HG03135 (cell line): ENCODE results near the gene RAVER2.

Experiments used
- ATAC-seq: cut with Tn5 transposase; IDR thresholded peaks from one replicate; pipeline ENCODE4 v1.9.1; 2021; ENCODE audit warnings: mild to moderate bottlenecking, moderate library complexity; ENCODE audit not compliant: unreplicated experiment

RAVER2 gene

GRCh38 chr1:64843675-64844074 is 98.8 kb downstream of the RAVER2 start:
- ATAC-seq: no peak

DNA sequence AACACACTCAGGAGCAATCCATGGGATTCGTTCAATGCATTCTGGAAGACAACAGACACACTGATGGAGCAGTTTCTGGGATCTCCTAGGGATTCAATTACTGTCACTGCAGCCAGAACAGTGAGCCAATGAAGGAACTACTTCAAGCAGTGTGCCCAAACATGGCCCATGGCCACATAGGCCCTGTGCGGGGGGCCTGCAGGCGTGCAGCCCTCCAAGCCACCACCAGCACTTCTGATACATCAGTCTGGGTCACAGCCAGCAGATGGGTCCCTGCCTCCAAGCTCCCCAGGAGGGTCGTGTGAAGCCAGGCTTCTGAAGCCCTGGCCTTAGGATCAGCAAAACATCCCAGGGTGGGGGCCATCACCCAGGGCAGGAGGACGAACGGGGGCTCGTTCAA is 99.3 kb downstream of the RAVER2 start:
- no peak for ATAC-seq

DNA sequence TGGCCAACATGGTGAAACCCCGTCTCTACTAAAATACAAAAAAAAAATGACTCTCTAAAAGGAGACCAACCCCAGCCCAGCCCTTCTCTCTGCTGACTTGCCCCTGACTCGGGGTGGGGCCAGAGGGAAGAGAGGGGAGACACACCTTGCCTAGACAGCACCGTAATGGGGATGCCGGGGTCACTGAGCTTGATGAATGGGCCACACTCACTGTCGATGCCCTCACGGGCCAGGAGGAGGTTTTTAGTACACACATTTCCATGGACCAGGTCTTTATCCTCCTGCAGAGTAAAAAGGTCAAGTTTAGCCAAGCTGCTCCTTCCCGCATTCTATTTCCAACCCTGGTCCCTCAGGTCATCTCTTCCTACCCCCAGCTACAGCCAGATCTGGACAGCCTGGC is 99.7 kb downstream of the RAVER2 start:
- no peak for ATAC-seq

DNA sequence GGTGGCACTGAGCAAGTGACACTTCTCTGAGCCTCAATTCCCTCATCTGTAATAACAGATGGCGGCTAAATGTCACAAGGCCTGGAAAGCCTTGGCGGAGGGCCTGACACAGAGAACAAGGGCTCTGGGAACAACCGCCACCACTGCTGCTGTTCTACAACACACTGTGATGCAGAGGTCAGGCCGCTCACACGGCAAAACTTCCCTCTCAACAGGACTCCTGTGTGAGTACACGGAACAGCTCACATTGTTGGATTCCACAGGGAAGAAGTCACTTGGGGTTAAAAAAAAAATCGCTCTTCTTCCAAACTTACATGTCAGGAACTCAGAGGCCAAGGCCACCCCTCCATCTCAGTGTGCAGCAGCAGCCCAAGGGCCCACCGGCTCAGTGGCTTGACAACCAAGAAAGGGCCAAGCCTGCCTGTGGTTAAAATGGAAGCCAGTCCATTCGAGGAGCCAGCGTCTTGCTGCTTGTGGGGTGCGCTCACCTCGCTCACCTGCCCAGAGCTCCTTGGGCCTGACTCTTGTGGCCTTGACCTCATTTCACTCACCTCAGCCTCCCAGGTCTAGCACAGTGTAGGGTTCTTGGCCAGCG is 101.1 kb downstream of the RAVER2 start:
- no peak for ATAC-seq

GRCh38 chr1:64846573-64847430 is 101.9 kb downstream of the RAVER2 start:
- ATAC-seq: no peak

DNA sequence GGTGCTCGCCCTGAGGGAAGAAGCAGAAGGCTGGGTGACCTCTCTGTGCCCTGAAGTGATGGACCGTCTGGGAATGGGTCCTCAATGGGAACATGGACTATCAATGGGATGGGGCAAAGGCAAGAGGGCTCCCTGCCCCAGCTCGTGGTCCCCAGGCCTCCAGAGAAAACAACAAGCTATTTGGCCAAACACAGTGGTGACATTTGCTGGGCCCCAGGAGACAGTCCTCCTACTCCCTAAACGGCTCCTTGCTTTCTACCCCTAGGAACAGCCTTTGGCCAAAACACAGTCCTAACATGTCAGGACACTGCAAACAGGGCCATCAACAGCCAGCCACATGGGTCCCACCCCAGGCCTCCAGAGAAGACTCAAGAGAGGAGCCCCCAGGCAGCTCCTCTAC is 102.8 kb downstream of the RAVER2 start:
- ATAC-seq: no peak

DNA sequence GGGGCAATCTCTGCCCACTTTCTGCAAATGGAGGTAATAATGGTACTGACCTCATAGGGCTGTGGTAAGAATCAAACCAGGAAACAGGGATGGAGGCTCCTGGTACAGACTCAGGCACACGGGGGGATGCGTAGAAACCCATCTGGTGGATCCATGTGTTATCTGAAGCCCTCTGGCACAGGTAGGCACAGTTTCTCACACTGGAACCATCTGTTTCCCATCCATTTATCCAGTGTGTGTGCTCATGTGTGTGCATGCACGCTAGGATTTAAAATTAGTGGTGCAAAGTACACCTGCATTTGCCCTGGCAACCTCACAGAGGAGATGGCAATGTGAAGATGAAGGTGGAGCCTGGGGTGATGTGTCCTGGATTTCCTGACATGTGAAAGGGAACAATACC is 103.3 kb downstream of the RAVER2 start:
- ATAC-seq: no peak

- no peak for ATAC-seq
Observed at GRCh38 chr1:64848803-64849202, 103.9 kb downstream of the RAVER2 start.

GRCh38 chr1:64849942-64850341 is 105.1 kb downstream of the RAVER2 start:
- no peak for ATAC-seq

GRCh38 chr1:64850846-64851245 is 106.0 kb downstream of the RAVER2 start:
- no peak for ATAC-seq

- no peak for ATAC-seq
Observed at GRCh38 chr1:64851664-64852063, 106.8 kb downstream of the RAVER2 start.

DNA sequence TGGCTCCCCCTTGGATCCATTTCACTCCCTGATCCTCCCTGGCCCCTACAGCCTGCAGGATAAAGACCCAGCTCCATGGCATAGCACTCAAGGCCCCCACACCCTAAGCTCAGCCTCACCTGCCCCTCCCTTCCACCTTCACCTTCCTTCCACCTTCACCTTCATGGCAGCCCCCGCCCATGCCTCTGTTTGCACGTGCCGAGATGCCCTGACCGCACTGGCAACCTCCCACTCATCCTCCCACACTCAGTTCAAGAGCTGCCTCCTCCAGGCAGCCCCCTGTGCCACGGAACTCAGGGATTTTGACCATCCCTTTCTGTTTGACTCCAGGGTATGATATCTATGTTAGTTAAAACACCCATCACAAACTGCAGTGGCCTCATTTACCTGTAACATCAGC is 109.8 kb downstream of the RAVER2 start:
- no peak for ATAC-seq

DNA sequence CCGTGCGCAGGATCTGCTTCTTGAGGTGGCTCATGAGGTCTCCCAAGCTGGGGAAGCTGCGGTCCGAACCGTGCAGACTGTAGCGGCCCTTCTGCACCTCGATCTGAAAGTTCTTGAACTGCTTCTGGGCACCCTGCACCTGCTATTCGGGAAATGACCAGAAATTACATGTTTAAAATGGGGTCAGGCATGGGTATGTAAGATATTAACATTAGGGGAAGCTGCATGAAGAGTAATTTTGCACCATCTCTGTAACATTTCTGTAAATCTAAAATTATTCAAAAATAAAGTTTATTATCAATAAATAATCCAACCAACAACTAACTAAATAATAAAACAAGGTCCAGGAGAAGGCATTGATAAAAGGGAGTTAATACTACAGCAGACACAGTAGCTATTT is 110.7 kb downstream of the RAVER2 start:
- no peak for ATAC-seq

GRCh38 chr1:64856553-64856952 is 111.7 kb downstream of the RAVER2 start:
- ATAC-seq: no peak

DNA sequence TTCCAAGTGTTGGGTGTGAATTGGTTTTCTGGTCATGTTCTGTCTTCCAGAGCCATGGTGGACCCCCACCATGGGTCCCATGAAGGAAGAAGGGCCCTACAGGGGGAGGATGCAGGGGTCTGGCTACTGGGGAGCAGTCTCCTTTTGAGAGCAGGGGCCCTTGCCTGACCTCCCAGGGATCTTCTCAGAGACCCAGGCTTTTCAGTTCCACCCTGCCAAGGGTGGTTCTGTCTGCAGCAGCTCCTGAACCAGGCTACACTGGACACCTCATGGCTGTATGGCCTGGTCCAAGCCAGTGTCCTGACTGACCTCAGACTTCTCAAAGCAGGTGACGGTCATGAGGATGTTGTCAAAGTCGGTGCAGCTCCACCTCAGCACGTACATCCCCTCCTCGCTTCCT is 112.5 kb downstream of the RAVER2 start:
- ATAC-seq: no peak

DNA sequence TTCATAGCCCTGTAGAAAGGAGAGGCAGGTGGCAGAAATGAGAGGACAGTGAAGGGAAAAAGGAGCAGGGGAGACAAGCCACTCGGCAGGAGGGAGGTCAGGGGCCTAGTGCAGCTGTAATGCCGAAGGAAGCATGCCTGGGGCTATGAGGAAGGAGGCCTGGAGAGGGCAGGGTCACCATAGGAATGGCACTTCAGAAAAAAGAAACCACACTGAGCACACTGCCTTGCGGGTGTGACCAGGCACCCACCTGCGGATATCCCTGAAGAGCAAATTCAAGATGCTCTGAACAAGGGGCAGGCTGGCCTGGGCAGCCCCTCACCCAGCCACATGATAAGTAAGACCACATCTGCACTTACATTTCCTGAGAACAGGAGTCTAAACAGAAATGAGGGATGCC is 116.7 kb downstream of the RAVER2 start:
- no peak for ATAC-seq

DNA sequence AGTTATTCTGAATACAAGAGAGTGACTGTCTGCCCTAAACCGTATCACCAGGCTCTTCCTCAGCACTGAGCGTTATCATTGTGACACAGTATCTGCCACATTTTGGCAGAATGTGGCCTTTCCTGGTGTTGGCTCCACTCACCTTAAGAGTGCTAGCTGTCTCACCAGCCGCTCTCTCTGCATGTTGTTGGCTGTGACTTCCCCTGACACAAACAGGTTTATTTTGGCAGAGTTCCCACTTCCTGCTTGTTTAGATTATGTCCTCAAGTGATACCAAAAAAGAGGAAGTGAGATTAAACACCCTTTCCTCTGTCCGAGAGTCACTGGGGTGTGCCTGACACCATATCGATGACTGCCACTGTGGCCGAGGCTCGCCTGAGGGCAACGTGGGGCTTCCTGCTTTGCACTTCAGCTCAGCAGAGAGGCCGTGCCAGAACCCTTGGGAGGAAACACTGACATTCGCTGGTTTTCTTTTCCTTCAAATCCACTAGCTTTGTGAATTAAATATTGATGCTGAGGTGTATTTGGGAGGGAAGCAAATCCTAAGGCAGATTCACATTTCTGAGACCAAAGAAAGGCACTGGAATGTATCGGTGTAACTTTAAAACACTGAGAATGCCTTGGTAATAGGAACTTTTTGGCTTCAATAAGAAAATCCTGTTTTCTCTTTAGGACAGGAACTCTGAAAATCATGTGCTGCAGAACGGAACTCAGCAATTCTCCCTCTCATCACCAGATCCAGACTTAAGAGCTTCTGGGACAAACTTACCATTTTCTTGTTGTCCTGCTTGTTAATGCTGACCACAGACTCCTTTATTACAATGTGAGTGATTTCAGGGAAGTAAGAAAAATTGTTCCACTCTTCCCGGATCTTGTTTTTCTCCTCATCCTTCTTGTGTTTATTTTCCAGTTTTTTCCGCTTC is 119.4 kb downstream of the RAVER2 start:
- ATAC-seq: peak; percentile 100

DNA sequence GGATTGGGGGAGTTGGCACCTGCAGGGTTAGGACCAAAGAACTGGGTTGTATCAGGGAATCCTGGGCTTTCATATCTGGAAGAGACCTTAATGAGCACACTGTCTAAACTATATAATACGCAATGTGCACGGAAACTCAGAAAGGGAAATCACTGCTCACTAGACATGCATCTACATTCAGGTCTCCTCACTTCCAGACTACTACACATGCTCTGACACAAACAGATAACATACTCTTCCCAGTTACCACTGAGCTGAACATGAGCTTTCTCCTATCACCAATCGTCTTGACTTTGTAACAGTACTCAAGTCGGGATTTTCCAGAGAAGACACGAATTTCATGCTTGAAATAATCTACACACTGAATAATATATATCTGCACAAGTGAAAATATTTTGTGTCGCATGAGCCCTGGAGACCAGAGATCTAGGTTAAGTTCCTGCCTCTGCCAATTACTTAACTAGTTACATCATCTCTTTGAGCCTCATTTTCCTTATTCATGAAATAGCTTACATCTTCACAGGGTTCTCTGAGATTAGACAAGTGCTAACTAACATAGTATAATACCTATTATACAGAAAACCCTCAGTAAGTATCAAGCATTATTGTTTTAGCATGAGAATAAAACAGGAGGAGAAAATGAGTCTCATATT is 120.4 kb downstream of the RAVER2 start:
- no peak for ATAC-seq

GRCh38 chr1:64866689-64867088 is 121.8 kb downstream of the RAVER2 start:
- no peak for ATAC-seq

DNA sequence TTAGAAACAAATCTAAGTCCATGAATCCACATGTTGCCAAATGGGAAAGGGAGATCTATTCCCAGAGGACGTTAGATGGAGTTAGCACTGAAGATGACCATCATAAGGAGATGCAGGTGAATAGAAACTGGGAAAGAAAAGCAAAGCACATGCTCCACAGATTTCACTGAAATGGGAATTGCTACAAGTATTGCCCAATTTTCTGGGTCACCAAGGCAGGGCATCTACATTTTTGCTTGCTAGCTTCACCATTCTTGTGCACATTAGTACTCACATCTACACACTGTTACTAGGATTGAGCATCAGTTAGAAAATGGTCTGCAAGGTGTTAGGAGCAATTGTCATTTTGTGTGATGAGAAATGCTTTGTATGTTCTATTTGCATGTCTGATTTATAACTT is 122.4 kb downstream of the RAVER2 start:
- no peak for ATAC-seq

DNA sequence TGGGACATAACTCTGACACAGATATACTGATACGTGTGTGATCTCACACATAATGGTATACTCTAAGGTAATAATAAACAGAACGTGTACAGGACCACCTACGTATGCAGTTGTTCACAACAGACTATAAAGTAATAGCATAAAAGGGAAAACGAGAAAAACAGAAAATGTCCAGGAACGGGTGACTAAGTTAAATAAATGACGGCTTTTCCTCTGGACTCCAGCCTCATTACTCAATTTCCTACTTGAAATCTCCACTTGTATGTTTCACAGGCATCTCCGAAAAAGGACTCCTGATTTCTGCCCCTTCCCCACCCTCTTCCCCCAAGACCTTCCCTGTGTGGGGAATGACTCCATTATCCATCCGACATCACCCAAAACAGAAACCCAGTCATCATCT is 126.4 kb downstream of the RAVER2 start:
- no peak for ATAC-seq
